HG03432 (cell line): ENCODE data around the gene MRAP2.

Experiments
- ATAC-seq: cut with Tn5 transposase; IDR thresholded peaks from one replicate; pipeline ENCODE4 v1.9.1; 2021; ENCODE audit warnings: mild to moderate bottlenecking, moderate library complexity; ENCODE audit not compliant: unreplicated experiment

Gene MRAP2, protein sequence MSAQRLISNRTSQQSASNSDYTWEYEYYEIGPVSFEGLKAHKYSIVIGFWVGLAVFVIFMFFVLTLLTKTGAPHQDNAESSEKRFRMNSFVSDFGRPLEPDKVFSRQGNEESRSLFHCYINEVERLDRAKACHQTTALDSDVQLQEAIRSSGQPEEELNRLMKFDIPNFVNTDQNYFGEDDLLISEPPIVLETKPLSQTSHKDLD

DNA sequence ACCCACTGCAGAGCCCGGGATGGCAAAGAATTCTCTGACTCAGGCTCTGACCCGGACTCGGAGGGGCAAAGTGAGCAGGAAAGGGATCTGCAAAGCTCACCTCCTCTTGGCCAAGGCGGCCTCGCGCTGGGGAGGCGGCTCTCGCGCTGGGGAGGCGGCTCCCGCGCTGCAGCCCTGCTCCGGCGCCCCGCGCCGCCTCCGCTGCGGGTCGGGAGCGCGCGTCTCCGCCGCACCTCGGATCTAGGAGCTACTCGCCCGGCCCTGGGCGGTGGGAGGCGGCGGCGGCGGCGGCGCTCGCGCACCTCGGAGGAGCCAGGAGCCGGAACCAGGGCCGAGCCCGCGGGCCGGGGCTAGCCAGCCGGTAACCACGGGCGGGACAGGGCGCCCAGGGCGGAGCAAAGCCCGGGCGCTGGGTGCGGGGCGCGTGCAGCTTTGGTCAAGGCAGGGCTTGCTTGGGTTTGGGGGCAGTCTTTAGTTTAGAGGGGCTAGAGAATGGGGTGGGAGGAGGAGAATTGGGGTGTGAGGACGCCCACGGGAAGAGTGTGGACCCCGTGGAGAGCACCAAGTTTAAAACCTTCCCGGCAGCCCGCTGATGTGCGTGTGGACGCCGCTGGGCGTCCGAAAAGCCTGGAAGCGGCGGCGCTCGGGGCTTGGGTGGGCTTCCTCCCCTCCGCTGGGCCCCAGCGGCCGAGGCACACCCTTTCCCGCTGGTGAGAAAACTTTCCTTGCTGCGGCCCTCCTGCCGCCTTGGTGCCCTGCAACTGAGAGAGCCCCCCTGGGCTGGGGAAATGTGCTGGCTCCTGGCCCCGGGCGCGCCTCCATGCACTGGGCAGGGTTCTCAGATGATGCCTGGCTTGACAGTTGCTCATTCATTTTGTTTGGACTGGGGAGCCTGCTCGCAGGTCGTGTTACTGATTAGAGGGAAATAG is at the start of gene MRAP2:
Gene MRAP2 (plus strand): TSS at position 250 of the 929 bp plus-strand sequence. CDS start 21,547 bp downstream, outside the sequence.
- peak; percentile 70 for ATAC-seq

DNA sequence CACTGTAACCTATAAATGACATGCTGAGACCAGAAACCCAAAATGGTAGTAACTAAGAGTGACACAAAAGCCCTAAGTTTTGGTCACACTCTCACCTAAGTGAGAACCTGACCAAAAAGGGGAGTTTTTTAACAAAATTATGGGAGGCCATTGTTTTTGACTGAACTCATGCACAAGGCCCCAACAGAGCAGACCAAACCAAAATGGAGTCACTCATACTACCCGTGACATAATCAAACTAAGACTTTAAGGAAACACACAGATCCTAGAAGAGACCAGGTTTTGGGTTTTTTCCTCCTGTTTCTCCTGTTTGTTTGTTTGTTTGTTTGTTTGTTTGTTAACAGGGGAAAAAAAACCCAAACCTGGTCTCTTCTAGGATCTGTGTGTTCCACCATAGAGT is 49.2 kb upstream of the MRAP2 start:
- ATAC-seq = no peak

DNA sequence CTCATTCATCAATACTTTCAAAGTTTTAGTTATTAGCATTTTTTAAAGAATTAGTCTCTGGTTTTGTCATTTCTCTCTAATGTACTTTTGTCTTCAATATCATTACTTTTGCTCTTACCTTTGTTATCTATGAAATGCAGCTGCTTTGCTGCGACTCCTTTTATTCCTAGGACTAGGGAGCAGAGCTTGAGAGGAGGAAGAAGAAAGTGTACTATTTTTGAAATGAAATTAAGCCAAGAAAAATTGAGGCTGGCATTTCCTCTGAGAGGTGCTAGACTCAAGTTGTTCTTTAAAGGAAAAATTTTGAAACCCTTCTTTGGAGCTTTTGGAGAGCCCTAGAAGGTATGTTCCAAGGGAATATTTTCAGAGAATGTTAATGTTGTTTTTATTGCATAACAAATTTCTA is 48.3 kb upstream of the MRAP2 start:
- ATAC-seq = no peak

DNA sequence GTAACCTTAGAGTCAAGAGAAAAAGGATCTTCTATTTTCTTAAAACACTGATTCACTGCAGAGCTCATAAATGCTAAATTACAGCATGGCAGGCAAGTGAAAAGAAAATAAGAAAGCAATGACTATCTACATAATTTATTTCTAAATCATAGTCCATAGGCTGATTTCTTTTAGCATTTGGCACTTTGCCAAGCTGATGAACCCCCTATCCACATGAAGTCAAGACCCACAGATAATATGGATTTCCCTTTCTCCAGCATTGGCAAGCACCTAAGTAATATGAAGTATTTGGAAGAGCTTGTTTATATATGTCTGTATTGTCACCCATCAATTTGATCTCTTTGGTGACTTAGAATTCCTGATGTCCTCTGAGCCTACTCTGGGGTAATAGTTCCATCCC is 47.9 kb upstream of the MRAP2 start:
- ATAC-seq = no peak

DNA sequence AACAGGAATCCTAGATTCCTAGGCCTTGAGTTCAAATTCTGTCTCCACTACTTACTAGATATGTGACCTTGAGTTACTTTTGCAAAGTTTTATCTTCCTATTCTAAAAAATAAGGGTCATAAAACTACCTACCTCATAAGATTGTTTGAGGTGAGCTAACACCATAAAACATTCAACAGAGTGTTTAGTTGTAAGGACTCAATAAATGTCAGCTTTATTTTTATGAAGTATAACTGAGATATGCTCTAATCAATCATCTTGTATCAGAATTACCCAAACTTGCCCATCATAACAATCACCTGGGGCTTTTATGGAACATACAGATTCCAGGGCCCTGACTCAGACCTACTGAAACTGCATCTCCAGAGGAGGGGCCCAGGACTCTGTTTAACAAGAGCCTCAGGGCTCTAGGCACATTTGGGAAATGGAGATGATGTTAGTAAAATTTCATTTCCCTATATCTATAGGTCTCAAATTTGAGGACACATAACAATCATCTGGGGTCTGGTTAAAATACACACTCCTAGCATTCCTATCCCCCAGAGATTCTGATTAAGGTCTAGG is 35.5 kb upstream of the MRAP2 start:
- no peak for ATAC-seq

DNA sequence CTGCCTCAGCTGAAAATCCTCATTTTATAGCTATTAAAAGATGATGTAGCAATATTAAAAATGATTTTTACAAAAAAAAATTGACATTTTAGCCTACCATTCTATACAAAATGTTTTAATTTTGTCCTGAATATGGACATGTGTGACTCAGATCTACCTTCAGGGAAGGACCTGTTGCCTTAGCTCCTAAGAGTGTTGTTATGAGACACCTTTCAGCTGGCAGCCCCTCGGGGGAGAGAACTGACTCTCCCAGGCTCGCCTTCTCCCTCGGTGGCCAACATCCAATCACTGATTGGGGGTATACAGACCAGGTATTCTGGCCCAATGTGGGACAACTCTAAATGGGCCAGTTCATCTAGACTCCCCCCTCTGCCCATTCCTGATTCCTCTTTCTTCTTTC is 32.5 kb upstream of the MRAP2 start:
- ATAC-seq = no peak

DNA sequence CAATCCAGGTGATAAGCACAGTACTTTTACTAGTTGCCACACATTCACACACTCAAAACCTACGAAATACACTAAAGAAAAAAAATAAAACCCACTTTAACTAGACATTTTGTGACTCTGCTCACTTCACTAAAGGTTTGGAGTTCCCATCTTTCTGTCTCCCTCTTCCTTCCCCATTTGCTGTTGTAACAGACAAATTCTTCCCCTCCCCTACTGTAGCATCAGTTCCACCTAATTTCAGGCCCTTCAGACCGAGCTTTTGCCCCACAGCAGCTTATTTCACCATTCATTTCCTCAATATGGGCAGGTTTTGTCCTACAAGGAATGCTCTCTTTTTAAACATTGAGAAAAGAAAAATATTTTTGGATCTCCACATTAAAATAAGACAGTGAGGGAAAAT is 31.3 kb upstream of the MRAP2 start:
- ATAC-seq = no peak

DNA sequence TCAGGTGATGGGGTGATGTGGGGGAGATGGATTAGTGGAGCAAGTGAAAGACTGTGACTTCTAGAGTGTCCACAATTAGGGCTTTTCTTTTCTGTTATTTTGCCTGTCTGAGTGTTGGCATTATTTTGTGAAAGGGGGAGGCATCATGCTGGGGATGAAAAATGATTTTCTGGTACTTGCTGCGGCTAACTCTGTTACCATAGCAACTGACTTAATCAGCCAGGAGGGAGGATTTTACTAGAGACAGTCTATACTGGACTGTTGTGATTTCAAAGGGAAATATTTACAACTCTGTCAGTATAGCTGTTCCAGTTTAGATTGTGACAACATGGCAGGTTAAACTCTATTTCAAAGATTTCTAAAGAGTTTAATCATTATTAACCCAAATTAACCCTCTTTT is 30.4 kb upstream of the MRAP2 start:
- ATAC-seq = no peak

DNA sequence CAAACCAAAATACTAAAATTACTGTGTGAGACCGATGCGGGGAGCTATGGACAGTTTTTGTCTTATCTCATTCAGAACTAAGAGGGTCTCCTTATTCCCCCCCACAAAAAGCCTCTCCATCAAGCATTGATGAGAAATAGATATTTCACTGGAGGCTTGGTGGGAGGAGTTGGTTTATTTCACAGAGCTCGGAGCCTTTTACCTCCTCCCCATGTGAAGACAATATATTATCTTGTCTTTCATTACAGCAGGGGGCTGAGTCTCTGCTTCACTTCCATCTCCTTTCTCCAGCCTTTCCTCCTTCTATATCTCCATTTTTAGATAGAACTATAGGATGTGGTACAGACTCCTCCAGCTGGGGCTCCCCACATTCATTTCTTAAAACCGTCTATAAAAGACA is 29.9 kb upstream of the MRAP2 start:
- no peak for ATAC-seq

DNA sequence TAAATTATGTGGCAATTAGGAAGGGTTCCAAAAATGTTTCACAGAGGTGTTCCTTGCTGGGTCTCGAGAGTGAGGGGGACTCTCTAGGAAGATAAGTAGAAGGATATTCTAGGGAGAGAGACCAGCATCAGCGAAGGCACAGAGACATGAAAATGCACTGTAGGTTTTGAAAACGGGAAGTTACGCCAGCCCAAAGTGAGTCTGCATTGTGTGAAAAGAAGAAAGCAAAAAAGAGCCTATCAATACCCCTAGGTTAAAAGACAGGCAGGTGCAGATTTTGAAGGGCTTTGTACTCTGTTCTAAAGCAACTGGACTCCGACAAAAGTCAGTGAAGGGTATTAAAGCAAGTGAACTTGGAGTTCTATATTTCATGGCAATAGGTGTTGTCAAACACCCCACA is 25.7 kb upstream of the MRAP2 start:
- no peak for ATAC-seq

DNA sequence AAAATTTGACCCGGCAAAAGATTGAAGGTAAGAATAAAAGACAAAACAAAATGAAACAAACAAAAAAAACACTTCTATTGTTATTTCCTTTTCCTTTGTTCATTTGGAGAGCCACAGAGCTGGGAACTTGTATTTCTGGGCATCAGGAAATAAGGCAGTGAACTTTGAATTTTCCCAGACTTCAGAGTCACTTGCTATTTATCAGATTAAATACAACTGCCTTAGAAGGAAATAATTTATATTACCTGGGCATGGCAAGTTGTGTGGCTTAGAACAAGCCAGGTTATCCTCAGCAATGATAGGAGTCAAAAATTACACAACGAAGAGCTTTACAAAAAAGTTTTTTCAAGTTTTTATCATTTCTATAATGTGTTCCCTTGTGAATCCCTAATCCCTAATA is 20.2 kb upstream of the MRAP2 start:
- no peak for ATAC-seq

DNA sequence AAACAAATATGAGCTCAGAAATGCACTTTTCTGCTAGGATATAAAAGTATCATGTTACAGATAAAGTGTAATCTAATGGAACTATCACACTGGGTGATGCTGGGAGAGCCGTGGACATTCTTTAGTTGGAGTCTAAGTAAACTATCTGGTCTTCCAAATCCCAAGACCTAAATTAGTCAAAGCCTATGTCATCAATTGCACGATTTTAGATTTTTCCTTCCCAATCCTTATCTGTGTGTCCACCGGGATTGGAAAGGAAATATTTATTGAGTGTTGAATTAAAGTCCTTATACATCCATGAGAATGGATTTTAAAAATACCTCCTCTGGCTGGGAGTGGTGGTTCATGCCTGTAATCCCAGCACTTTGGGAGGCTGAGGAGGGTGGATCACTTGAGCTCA is 19.6 kb upstream of the MRAP2 start:
- ATAC-seq = no peak

DNA sequence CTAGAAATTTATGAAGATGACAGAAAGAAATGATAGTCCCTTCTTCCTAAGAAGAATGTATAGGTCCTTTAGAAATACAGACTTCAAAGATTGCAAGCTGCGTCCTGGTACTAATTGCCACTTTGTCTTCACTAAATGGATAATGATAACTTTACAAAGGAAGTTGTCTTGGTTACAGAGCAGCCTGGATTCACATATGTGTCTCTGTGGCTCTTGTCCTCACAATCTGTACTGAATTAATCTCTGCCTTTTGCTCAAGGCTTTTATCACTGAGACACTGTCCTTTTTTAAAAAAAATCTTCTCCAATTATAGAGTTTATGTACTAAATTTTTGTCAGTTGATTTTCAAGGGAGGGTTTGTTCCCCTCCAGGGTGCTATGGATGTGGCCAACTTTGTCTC is 17.5 kb upstream of the MRAP2 start:
- no peak for ATAC-seq

DNA sequence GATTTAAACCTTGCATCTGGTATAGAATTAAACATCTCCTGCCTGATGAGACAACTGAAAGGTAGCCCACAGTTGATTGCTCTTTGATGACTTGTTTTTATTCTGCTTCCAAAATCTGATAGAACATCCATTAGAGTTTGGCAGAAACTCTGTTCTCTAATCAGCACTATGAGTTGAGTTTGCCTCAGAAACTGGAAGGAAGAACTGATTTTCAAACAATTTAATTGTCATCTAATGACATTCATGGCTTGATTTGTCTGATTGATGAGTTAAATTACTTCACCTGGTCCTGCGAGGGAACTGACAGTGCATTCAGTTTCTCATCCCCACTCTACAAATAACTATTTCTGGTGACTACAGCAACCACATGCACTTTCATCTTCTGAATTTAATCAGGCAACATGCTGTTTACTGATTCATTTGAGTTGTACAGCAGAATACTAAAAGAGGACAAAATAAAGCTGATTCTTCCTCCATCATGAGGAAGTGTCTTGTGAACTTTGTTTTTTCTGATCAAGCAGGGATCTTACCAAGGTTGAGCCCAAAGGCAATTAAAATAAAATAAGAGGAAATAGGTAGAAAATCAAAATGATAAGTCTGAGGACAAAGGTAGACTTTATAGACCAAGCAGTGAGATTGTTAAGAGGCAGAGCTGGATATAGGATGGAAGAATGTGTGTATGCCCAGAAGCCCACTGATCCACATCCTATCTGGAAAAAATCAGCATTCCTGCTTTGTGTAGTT is 15.7 kb upstream of the MRAP2 start:
- ATAC-seq = peak; percentile 72

DNA sequence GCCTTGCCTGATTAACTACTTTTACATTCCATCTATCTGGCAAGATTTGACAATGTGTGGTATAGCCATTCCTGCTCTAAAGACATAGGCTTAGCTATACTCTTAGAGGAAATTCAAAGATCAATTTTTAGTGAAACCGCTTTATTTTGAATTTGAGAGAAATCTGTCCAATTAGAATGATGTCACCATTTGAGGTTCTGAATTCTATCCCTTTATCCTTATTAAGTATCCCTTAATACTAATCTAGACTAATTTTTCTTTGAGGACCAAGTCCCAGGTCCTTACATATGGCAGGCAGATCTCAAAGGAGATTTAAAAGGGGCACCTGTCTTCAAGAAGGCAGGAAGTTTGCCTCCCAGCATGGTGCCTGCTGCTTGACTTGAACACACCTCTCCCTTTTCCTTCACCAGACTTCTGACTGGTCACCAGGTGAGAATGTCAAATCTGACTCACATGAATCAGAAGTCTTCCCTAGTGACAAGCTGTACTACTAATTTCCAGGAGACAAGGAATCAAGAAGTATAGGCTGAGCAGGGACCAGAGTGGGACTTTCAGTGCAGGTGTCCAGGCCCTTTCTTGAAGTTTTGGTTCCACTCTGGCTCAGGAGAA is 15.0 kb upstream of the MRAP2 start:
- no peak for ATAC-seq

DNA sequence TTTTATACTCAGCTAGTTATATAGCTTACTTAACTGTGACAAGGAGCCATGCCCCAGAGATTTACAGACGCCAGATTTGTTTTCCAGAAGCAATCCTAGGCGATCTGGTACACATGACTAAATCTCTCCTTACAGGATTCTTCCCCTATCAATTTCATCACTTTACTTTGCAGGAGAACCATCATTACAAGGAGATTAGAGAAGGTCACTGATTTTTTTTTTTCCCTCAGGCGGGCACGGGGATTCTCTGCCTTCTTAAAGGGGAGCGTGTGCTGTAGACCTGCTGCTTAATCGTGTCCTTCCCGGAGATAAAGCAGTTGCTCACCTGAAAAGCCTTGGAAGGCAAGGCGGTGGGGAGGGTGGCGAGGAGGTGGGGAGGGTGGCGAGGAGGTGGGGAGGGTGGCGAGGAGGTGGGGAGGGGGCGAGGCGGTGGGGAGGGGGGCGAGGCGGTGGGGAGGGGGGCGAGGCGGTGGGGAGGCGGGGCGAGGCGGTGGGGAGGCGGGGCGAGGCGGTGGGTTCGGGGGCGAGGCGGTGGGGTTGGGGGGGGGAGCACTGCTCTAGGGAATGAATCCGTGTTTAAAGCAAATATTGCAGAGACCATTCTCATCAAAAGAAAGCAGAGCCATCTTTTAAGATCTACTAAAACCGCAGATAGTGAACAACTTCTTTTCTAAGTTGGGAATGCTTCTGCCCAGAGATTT is 14.3 kb upstream of the MRAP2 start:
- ATAC-seq = no peak

DNA sequence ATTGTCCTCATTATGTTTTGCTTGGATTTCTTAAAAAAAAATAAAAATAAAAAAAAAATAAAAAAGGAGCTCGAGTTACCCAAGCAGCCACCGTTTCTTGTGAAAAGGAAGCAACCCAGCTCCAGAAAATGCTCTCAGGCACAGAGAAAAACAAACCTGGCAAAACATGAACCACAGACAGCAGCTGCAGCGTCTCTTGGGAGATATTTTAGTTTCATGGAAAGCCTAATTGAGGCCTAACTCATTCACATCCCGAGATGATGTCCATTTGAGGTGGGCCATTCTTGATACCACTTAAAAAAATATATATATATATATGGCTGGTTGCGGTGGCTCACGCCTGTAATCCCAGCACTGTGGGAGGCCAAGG is 13.7 kb upstream of the MRAP2 start:
- no peak for ATAC-seq

DNA sequence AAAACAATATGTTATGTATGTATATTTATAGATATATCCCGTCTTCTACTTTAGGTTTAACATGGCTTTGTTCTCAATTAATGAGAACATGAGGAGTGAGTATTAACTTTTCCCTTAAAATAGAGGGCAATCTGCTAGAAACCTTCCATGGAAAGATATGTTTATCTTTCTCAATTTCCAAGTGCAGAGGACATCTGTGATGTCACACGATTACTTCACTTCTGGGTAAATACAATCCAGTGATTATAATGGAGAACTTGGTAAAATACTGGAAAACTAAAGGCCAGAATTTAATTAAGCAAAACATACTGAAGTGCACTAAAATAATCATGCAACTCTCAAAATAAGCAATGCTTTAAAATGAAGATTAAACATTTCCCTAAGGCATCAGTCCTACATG is 11.9 kb upstream of the MRAP2 start:
- ATAC-seq = no peak

DNA sequence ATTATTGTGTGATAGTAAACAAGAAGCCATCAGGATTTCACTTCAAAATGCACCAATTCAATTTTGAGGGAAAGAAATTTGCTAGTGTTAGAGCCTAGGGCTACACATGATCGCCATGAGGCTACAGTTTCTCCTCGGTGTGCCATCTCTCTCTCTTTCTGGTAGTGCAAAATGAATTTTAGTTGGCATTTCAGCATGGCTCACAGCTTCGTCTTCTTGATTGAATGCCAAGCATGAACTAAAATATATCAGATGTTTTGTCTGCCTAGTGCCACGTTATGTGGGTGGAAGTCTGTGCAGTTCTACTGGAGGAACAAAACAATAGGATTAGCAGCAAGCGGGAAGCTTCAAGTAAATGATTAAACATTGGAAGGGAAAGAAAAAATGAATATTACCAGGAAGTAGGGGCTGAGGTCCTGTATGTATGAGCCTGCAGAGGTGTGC is 6.8 kb upstream of the MRAP2 start:
- ATAC-seq = no peak
